ENCODE results near the gene MYO5A. TPM values are rescaled to one million over a fixed set of nuclear protein-coding genes. Genes with fewer than 3 reads are reported as not detected.
"Not testable (repeated sequence)": the region's sequence is repeated elsewhere in the genome, so short reads cannot be mapped to it uniquely, and the experiment has no call there.

MYO5A gene
- total RNA-seq, 3 donors from 2014 or later: 25.6 to 32.2 (median 29.1) TPM

DNA sequence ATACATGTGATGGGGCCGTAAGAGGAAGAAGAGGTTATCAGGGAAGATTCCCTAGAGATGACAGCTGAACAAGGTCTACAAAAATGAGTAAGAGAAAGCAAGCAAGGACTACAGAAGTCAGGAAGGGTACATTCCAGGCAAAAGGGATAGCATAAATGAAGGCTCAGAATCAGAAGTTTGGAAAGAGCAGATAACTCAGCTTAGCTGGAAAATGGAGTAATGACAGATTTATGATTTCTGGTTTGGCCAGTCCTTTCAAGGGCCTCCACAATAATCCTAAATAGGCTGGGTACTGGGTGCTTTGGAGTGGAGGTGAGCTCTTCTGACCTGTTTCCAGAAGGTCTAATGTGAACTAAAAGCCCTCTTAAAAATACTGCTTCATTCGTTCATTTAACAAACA is 110.7 kb downstream of the MYO5A start:
- no peaks in the 10 kb centered on the region for H3K27me3 Mint-ChIP-seq (ENCODE audit: low read depth)
- ATAC-seq (no peak), DNase-seq (no peak)
- peaks cover 31% of the 10 kb centered on the region for H3K36me3 Mint-ChIP-seq (ENCODE audit: insufficient read depth)
- H3K4me3 Mint-ChIP-seq: no peak overlapping the region
- H3K9me3 Mint-ChIP-seq: no peaks in the 10 kb centered on the region
- H3K4me1 Mint-ChIP-seq (ENCODE audit: low read depth): no peaks in the 10 kb centered on the region

DNA sequence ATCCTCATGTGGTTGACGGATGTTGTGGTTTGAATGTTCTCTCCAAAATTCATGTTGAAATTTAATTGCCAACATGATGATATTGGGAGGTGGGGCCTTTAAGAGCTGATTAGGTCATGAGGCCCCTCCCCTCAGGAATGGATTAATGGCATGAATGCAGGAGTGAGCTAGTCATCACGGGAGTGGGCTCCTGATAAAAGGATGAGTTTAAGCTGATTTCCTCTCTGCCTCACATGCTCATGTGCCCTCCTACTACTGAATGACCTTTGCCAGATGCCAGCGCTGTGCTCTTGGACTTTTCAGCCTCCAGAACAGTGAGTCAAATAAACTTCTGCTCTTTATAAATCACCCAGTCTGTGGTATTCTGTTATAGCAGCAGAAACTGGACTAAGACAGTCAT is 111.2 kb downstream of the MYO5A start:
- H3K9me3 Mint-ChIP-seq: no peaks in the 10 kb centered on the region
- ATAC-seq (no peak), DNase-seq (no peak)
- H3K4me3 Mint-ChIP-seq: no peak overlapping the region
- no peaks in the 10 kb centered on the region for H3K27me3 Mint-ChIP-seq (ENCODE audit: low read depth)
- H3K36me3 Mint-ChIP-seq (ENCODE audit: insufficient read depth): peaks cover 29% of the 10 kb centered on the region
- no peaks in the 10 kb centered on the region for H3K4me1 Mint-ChIP-seq (ENCODE audit: low read depth)

DNA sequence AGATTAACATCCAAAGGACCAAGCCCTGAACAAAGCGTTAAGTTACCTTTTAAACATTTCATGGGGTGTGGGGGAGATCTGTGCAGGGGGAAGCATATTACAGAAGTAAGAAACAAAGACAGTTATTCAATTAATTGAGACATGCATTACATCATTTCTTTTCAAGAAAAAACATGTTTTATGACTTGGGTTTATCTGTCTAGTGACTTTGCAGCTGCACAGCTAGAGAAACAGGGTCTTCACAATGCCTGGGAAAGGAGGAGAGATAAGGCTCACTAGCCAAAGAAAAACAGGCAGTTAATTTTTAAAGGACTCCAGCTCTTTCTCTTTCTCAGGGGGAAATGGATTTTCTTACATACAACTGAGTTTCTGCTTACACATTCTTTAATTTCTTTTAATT is 112.1 kb downstream of the MYO5A start:
- H3K36me3 Mint-ChIP-seq (ENCODE audit: insufficient read depth): peaks cover 26% of the 10 kb centered on the region
- H3K4me3 Mint-ChIP-seq; H3K4me1 Mint-ChIP-seq (ENCODE audit: low read depth); H3K27me3 Mint-ChIP-seq (ENCODE audit: low read depth); DNase-seq; ATAC-seq; H3K9me3 Mint-ChIP-seq: not testable (repeated sequence)

DNA sequence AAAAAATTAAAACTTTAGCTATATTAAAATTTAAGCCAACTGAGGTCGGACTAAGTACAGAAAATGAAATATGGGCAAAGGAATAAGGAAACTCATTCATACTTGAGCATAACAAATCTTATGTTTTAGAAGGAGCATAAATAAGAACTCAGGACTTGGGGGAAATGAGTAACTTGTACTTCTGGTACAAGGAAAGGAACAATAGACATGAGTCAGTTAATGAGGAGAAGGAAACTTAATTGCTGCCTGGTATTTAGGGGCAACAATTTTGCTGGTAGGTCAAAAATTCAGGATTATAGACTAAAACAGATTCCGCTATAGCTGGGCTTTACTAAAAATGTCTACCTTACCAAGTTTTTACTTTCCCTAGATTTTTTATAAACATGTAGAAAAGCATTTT is 113.1 kb downstream of the MYO5A start:
- H3K4me1 Mint-ChIP-seq (ENCODE audit: low read depth): no peaks in the 10 kb centered on the region
- H3K36me3 Mint-ChIP-seq (ENCODE audit: insufficient read depth): peaks cover 23% of the 10 kb centered on the region
- no peaks in the 10 kb centered on the region for H3K27me3 Mint-ChIP-seq (ENCODE audit: low read depth)
- no peak overlapping the region for H3K4me3 Mint-ChIP-seq
- no peak for ATAC-seq
- no peak for DNase-seq
- H3K9me3 Mint-ChIP-seq: no peaks in the 10 kb centered on the region

DNA sequence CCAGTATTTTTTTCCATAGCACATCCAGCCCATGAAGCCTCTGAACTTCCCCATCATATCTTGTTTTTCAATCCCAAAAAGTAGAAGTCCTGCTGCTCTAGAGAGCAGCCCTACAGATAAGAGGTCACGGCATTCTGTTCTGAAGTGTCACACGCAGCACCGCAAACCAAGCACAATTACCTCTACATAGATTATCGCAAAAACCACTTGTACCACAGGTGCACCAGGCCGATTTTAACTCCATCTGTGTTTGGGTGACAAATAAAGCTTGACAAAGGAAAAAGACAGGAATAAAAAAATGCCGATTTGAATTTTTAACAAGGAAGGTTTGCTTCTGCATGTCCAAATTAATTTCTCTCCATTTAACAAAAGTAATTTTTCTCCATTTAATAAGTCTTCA is 113.7 kb downstream of the MYO5A start:
- H3K4me1 Mint-ChIP-seq (ENCODE audit: low read depth): no peaks in the 10 kb centered on the region
- ATAC-seq (no peak), DNase-seq (no peak)
- H3K36me3 Mint-ChIP-seq (ENCODE audit: insufficient read depth): peaks cover 23% of the 10 kb centered on the region
- H3K27me3 Mint-ChIP-seq (ENCODE audit: low read depth): no peaks in the 10 kb centered on the region
- no peaks in the 10 kb centered on the region for H3K9me3 Mint-ChIP-seq
- no peak overlapping the region for H3K4me3 Mint-ChIP-seq

DNA sequence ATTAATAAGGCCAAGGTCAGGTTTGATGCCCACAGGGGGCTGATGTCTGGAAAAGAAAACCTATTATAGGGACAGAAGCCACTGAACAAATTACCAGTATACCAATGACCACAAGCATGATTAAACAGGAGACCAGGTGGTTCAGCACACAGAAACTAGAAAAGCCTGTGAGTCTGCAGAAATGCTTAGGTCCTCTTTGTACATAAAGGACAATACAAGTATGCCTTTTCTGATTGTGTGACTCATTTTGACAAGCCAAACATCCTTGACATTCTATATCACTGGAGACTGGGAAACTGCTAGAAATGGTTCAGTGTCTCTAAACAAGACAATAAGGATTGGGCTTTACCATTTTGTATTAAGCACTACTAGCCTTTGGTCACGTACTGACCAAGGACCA is 119.9 kb downstream of the MYO5A start:
- Mint-ChIP-seq H3K36me3 (ENCODE audit: insufficient read depth) (peaks cover 27% of the 10 kb centered on the region), H3K4me1 (ENCODE audit: low read depth) (no peaks in the 10 kb centered on the region), H3K27me3 (ENCODE audit: low read depth) (no peaks in the 10 kb centered on the region), H3K9me3 (no peaks in the 10 kb centered on the region), H3K4me3 (no peak overlapping the region)
- no peak for ATAC-seq
- DNase-seq: no peak

DNA sequence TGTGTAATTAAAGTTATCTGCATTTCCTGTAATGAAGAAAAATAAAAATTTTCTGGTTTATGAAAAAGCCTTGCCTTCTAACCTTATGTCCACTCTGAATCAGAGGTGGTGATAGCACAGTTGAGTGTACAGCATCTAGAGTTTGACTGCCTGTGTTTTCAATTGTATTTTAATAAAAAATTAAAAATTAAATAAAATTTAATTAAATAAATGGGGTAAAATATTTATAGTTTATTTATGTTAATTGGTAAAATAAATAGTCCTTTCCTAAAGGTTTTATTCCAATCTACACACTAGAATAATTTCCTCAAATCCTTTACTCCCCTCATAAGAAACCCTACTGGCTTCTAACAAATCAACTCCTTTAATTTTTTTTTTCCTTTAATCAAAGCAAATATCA is 121.3 kb downstream of the MYO5A start:
- DNase-seq (no peak), ATAC-seq (no peak)
- Mint-ChIP-seq H3K4me3 (no peak overlapping the region), H3K36me3 (ENCODE audit: insufficient read depth) (peaks cover 36% of the 10 kb centered on the region), H3K9me3 (no peaks in the 10 kb centered on the region), H3K4me1 (ENCODE audit: low read depth) (peaks cover 2% of the 10 kb centered on the region), H3K27me3 (ENCODE audit: low read depth) (no peaks in the 10 kb centered on the region)

DNA sequence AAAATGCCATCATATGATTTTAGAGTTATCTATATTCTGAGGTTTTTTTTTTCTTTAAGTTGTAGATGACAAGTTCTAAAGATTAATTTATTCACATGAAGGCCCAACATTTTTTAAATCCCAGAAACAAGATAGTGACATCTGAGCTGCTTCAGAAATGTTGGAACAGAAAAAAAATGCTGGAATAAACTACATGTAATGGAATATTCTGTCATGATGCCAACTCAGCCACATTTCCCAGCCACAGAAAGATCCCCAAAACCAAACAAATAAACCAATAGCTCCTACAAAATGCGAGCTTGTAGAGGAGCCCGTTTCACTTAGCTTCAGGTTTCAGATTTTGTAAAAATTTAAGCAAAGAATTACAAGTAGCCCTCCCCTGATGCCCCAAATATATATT is 122.1 kb downstream of the MYO5A start:
- DNase-seq (no peak), ATAC-seq (no peak)
- no peaks in the 10 kb centered on the region for H3K9me3 Mint-ChIP-seq
- H3K4me3 Mint-ChIP-seq: no peak overlapping the region
- peaks cover 36% of the 10 kb centered on the region for H3K36me3 Mint-ChIP-seq (ENCODE audit: insufficient read depth)
- peaks cover 2% of the 10 kb centered on the region for H3K4me1 Mint-ChIP-seq (ENCODE audit: low read depth)
- H3K27me3 Mint-ChIP-seq (ENCODE audit: low read depth): no peaks in the 10 kb centered on the region

DNA sequence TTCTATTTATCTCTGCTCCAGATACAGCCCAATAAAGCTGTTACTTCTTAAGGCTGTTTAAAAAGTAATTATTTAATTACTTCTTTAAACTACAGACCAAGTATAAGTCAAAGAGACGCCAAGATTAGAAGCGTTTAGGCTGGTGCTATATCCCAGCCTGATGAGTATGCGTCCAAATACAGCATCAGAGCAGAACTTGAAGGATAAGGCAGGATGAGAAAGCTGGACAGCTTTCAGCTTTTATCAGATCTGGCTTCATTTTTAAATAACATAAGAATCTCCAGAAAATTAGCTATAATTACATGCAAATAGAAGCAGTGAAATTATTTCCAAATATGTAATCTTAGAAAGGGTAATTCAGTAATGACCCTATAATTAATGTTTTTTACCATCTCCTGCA is 122.8 kb downstream of the MYO5A start:
- ATAC-seq (no peak), DNase-seq (no peak)
- Mint-ChIP-seq H3K9me3 (no peaks in the 10 kb centered on the region), H3K4me1 (ENCODE audit: low read depth) (peaks cover 2% of the 10 kb centered on the region), H3K4me3 (no peak overlapping the region), H3K36me3 (ENCODE audit: insufficient read depth) (peaks cover 38% of the 10 kb centered on the region), H3K27me3 (ENCODE audit: low read depth) (no peaks in the 10 kb centered on the region)

DNA sequence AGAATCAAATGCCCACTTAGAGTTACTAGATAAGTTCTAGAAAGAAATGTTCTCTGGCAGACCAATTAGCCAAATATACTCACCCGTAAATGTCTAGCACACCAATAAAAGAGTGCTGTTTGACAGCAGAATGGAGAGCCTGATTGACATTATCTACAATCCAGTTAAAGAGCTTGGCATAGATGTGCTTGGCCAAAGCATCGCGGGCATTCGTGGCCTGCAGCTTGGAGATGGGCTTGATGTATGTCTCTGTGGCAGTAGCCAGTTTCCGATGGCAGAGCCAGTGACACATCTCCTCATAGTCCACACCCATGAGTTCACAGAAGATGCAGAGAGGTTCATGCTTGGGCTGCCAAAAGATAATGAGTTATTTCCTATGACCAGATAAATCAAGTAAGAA is 131.6 kb downstream of the MYO5A start:
- H3K36me3 Mint-ChIP-seq (ENCODE audit: insufficient read depth): peaks cover 19% of the 10 kb centered on the region
- ATAC-seq: no peak
- H3K4me3 Mint-ChIP-seq: no peak overlapping the region
- H3K27me3 Mint-ChIP-seq (ENCODE audit: low read depth): no peaks in the 10 kb centered on the region
- no peaks in the 10 kb centered on the region for H3K9me3 Mint-ChIP-seq
- peaks cover 2% of the 10 kb centered on the region for H3K4me1 Mint-ChIP-seq (ENCODE audit: low read depth)
- no peak for DNase-seq

DNA sequence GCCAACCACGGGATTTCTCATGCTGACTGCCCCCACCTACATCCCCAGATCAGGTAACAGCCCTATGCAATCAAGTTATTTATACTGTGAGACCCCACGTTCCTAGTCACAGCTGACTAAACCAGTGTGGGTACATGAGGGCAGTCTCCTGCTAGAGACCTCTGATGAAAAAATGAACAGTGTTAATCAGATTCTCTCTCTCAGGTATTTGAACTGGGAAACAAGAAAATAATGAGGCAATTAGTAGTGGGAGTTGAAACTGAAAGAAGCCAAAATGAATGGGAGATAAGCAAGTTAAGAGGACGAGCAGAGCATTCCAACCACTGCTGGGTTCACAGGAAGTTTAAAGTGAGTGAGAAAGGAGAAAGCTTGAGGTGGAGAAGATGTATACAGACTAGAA is 134.6 kb downstream of the MYO5A start:
- peaks cover 26% of the 10 kb centered on the region for H3K36me3 Mint-ChIP-seq (ENCODE audit: insufficient read depth)

DNA sequence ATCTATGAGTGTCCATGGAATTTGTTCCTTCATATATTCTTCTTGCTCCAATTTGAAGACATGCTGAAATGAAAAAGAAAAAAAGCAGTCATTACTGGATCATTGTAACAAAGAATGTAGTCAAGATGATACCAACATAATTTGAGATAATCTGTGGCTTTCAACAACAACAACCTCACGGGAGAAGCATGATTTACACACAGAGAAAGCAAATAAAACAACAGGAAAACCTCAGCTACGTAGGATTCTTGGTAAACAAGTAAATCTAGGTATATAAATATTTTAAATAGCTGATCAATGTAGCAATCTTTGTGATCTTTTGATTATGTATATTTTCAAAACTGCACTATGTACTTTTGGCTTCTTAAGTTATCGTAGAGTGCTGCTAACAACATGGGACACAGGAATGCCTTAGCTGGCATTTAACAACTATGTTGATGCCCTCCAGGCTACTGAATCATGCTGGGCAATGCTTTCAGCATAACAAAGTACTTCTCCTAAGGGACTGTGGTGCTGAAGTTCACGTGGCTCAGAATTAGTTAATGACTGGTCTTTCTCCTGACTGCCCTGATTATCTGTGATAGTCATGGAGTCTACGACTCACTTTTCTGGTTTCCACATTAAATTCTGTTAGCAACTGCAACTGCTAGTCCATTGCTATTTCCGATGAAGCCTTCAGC is 136.5 kb downstream of the MYO5A start:
- ATAC-seq (no peak), DNase-seq (no peak)
- Mint-ChIP-seq H3K36me3 (ENCODE audit: insufficient read depth) (peaks cover 38% of the 10 kb centered on the region), H3K4me1 (ENCODE audit: low read depth) (peaks cover 2% of the 10 kb centered on the region), H3K4me3 (no peak overlapping the region), H3K27me3 (ENCODE audit: low read depth) (no peaks in the 10 kb centered on the region), H3K9me3 (no peaks in the 10 kb centered on the region)

More for the DNA sequence above, 134.6 kb downstream of the MYO5A start:
- H3K4me3 Mint-ChIP-seq: no peak overlapping the region
- ATAC-seq: no peak
- no peaks in the 10 kb centered on the region for H3K27me3 Mint-ChIP-seq (ENCODE audit: low read depth)
- peaks cover 2% of the 10 kb centered on the region for H3K4me1 Mint-ChIP-seq (ENCODE audit: low read depth)
- no peaks in the 10 kb centered on the region for H3K9me3 Mint-ChIP-seq
- DNase-seq: no peak

DNA sequence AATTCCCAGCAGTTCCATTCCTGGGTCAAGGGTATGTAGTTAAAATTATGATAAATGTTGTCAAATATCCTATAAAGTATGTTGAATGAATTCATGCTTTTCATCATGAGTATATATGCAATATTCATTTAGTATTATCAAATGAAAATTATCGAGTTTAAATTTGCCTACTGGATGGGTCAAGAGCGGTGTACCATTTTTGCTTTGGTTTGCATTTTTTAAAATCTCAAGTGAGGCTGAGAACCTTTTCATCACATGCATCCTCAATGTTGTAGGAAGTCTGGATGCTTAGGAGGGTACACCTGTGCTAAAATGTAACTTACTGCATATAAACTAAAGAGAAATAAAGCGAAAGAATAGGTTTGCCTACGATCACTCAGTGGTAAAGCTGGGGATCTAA is 137.6 kb downstream of the MYO5A start:
- no peak overlapping the region for H3K4me3 Mint-ChIP-seq
- peaks cover 33% of the 10 kb centered on the region for H3K36me3 Mint-ChIP-seq (ENCODE audit: insufficient read depth)
- H3K4me1 Mint-ChIP-seq (ENCODE audit: low read depth): peaks cover 2% of the 10 kb centered on the region
- no peaks in the 10 kb centered on the region for H3K9me3 Mint-ChIP-seq
- ATAC-seq (no peak), DNase-seq (no peak)
- no peaks in the 10 kb centered on the region for H3K27me3 Mint-ChIP-seq (ENCODE audit: low read depth)

DNA sequence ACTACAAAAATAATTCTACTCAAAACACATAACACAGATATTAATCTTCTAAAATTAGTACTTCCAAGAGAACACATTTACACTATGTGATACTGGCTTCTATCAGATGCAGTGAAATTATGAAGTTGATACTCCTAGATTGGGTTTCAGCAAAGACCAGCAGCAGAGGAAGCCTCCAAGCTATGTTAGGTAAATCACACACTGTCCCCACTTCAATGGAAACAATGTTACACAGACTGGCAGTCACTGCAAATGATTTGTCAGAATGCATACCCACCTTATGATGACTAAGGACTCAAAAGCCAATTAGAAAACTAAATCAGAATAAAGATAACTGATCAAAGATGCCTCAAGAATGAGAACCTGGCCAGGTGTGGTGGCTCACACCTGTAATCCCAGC is 143.0 kb downstream of the MYO5A start:
- no peak overlapping the region for H3K4me3 Mint-ChIP-seq
- H3K27me3 Mint-ChIP-seq (ENCODE audit: low read depth): no peaks in the 10 kb centered on the region
- peaks cover 30% of the 10 kb centered on the region for H3K36me3 Mint-ChIP-seq (ENCODE audit: insufficient read depth)
- ATAC-seq (no peak), DNase-seq (no peak)
- H3K9me3 Mint-ChIP-seq: no peaks in the 10 kb centered on the region
- H3K4me1 Mint-ChIP-seq (ENCODE audit: low read depth): peaks cover 15% of the 10 kb centered on the region

DNA sequence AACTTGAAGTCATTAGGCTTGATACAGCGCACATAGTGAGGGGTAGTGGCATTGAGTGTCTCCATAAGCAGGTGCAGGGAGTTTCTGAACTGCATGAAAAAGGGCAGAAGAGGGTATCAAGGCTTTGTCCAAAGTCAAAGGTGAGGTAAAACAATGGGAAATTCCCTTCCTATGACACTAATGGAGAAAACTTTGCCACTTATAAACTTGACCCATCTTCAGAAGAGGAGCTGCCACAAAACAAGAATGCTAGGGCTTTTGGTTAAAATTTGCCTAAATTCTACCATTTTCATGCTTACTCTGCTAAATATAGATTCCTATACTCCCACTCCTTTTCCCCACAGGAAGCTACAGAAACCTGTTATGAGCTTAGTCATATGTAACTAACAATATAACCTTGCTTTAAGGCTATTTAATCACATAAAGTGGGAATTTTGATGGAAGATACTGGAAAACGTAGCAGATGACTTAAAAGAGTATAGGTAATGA is 145.5 kb downstream of the MYO5A start:
- no peak for DNase-seq
- H3K27me3 Mint-ChIP-seq (ENCODE audit: low read depth): no peaks in the 10 kb centered on the region
- no peaks in the 10 kb centered on the region for H3K9me3 Mint-ChIP-seq
- H3K4me1 Mint-ChIP-seq (ENCODE audit: low read depth): peaks cover 22% of the 10 kb centered on the region
- H3K4me3 Mint-ChIP-seq: no peak overlapping the region
- no peak for ATAC-seq
- peaks cover 28% of the 10 kb centered on the region for H3K36me3 Mint-ChIP-seq (ENCODE audit: insufficient read depth)

Data from activated T-cell treated with anti-CD3 and anti-CD28 coated beads, Interleukin-2, amount 50 U/mL, for 4 hours (primary cell).